HepG2 (cell line): ENCODE measurements around the gene CAVIN1. TPM values are rescaled to one million over a fixed set of nuclear protein-coding genes. Genes with fewer than 3 reads are reported as not detected.
A peak's percentile ranks its signal among the peaks of the same experiment; 100 is the strongest.

Experiments
- ATM ChIP-seq: fragments of 450-650 bp; IDR thresholded peaks from 2 replicates; pipeline ENCODE4 v1.7.1; 2017; ENCODE audit warnings: mild to moderate bottlenecking, borderline replicate concordance
- EP300 ChIP-seq, 3 experiments: sonication (generic) in 1 of 3; formaldehyde crosslinking in 1 of 3; IDR thresholded peaks; 2 replicates each; pipeline versions ENCODE4 v1.5.1 to v1.6.1; 2011 to 2020; ENCODE audit warnings: low read depth in 2 of 3, low read length in 2 of 3, borderline replicate concordance in 1 of 3, improper control_type of control experiment in 1 of 3, mild to moderate bottlenecking in 1 of 3, missing genetic modification reagents in 1 of 3, moderate library complexity in 1 of 3
- GFI1 ChIP-seq: sonication (generic); formaldehyde crosslinking; IDR thresholded peaks from 2 replicates; pipeline ENCODE4 v1.5.0; 2020; ENCODE audit warnings: missing genetic modification reagents, mild to moderate bottlenecking, borderline replicate concordance
- HDAC2 ChIP-seq: sonication (generic); formaldehyde crosslinking; IDR thresholded peaks from 2 replicates; pipeline ENCODE4 v1.4.0; 2020; ENCODE audit warnings: missing genetic modification reagents
- HOXA5 ChIP-seq: sonication (generic); formaldehyde crosslinking; IDR thresholded peaks from 2 replicates; pipeline ENCODE4 v1.4.0; 2020; ENCODE audit warnings: missing genetic modification reagents
- IRF2 ChIP-seq: IDR thresholded peaks from 2 replicates; pipeline ENCODE4 v1.6.1; 2018; ENCODE audit warnings: missing genetic modification reagents, missing compliant biosample characterization
- KMT2A ChIP-seq: sonication (generic); formaldehyde crosslinking; IDR thresholded peaks from 2 replicates; pipeline ENCODE4 v1.4.0; 2020; ENCODE audit warnings: missing genetic modification reagents
- MIXL1 ChIP-seq: IDR thresholded peaks from 2 replicates; pipeline ENCODE4 v1.6.1; 2016
- NFE2 ChIP-seq: sonication (generic); formaldehyde crosslinking; IDR thresholded peaks from 2 replicates; pipeline ENCODE4 v1.4.0; 2020; ENCODE audit warnings: missing genetic modification reagents
- NR2C2 ChIP-seq: sonication (generic); formaldehyde crosslinking; IDR thresholded peaks from 2 replicates; pipeline ENCODE4 v1.4.0; 2020; ENCODE audit warnings: missing genetic modification reagents, mild to moderate bottlenecking, moderate library complexity, borderline replicate concordance
- NRL ChIP-seq: sonication (generic); formaldehyde crosslinking; IDR thresholded peaks from 2 replicates; pipeline ENCODE4 v1.5.0; 2020; ENCODE audit warnings: missing genetic modification reagents, mild to moderate bottlenecking, moderate library complexity, borderline replicate concordance
- RCOR2 ChIP-seq: IDR thresholded peaks from 2 replicates; pipeline ENCODE4 v1.6.1; 2016; ENCODE audit warnings: missing biosample characterization, missing genetic modification reagents
- SOX5 ChIP-seq: IDR thresholded peaks from 2 replicates; pipeline ENCODE4 v1.6.1; 2016; ENCODE audit warnings: borderline replicate concordance
- SOX6 ChIP-seq, 2 experiments: fragments of 450-650 bp in 1 of 2; sonication (generic) in 1 of 2; formaldehyde crosslinking in 1 of 2; IDR thresholded peaks; 2 replicates each; pipeline versions ENCODE4 v1.4.0 to v1.6.1; 2017 to 2020; ENCODE audit warnings: antibody characterized with exemption in 1 of 2, mild to moderate bottlenecking in 1 of 2, missing genetic modification reagents in 1 of 2
- ZMYM3 ChIP-seq: sonication (generic); formaldehyde crosslinking; IDR thresholded peaks from 2 replicates; pipeline ENCODE4 v1.5.1; 2020; ENCODE audit warnings: mild to moderate bottlenecking, missing genetic modification reagents
- ZNF101 ChIP-seq: sonication (generic); formaldehyde crosslinking; IDR thresholded peaks from 2 replicates; pipeline ENCODE4 v1.4.0; 2020; ENCODE audit warnings: mild to moderate bottlenecking, low read depth, missing genetic modification reagents, borderline replicate concordance
- ZNF549 ChIP-seq: sonication (generic); formaldehyde crosslinking; IDR thresholded peaks from 2 replicates; pipeline ENCODE4 v1.5.0; 2020; ENCODE audit warnings: missing genetic modification reagents
- polyA plus RNA-seq, 8 experiments: library from polyadenylated mRNA; depleted of rRNA in 3 of 8; stranded (reverse) in 7 of 8; unstranded in 1 of 8; fragments of >200 nt; fragmentation: Illumina TruSeq in 4 of 8; extraction: Trizol in 4 of 8; gene quantifications; 2 replicates each; pipeline versions ENCODE4 v1.2.1 to v1.2.3, GENCODE V29; 2011 to 2016; ENCODE audit warnings: low read depth in 4 of 8, missing spikeins in 1 of 8, mixed read lengths in 1 of 8; ENCODE audit not compliant: insufficient read depth in 1 of 8
- total RNA-seq, 5 experiments: library from RNA; depleted of rRNA; stranded (reverse); fragments of >200 nt; fragmentation: Illumina TruSeq; extraction: Trizol; gene quantifications; 2 replicates each; pipeline ENCODE4 v1.2.3, GENCODE V29; 2016; ENCODE audit warnings: low read depth in 1 of 5
- TF ChIP-seq, protein P1 (sequence below): IDR thresholded peaks from 2 replicates; pipeline ENCODE4 v1.6.1; 2016; ENCODE audit warnings: low read depth, borderline replicate concordance
- TF ChIP-seq, protein P2 (sequence below): IDR thresholded peaks from 2 replicates; pipeline ENCODE4 v1.6.1; 2018; ENCODE audit warnings: missing genetic modification reagents, mild to moderate bottlenecking, missing compliant biosample characterization
- TF ChIP-seq, protein P3 (sequence below): IDR thresholded peaks from 2 replicates; pipeline ENCODE4 v1.4.0; 2020; ENCODE audit warnings: mild to moderate bottlenecking, missing genetic modification reagents
- TF ChIP-seq, protein P4 (sequence below): sonication (generic); formaldehyde crosslinking; IDR thresholded peaks from 2 replicates; pipeline ENCODE4 v1.5.1; 2020; ENCODE audit warnings: missing genetic modification reagents, mild to moderate bottlenecking, borderline replicate concordance
- TF ChIP-seq, protein P5 (sequence below): sonication (generic); formaldehyde crosslinking; IDR thresholded peaks from 2 replicates; pipeline ENCODE4 v1.5.1; 2020; ENCODE audit warnings: missing genetic modification reagents, mild to moderate bottlenecking, borderline replicate concordance

Gene CAVIN1
- total and polyA plus RNA-seq, 2 of the 13 experiments (the other 11 are each of a cell fraction or from before 2014, with no cell fraction given) = 15.9 to 25.5 TPM

DNA sequence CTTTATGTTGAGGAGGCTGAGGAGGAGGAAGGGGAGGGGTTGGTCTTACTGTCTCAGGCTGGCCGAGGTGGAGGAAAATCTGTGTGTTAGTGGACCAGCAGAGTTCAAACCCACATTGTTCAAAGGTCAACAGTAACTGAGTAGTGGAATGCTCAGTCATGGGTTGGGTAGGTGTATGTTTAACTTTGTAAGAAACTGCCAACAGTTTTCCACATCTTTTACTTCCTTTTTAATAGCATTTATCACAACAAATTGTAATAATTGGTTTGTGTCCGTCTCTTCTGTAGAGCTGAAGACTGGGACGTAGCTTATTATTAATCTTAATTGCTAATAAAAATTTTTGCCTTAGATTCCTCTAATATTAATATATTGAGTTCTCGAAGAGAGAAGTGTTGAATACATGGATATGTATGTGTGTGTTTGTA, 40.9 kb upstream of the CAVIN1 start (continued):
- TF ChIP-seq, protein P1, sequence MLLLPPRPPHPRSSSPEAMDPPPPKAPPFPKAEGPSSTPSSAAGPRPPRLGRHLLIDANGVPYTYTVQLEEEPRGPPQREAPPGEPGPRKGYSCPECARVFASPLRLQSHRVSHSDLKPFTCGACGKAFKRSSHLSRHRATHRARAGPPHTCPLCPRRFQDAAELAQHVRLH (CRISPR knock-in tag) = peak; percentile 56; the same call in 1 of the 2 replicates
- TF ChIP-seq SOX6 (IDR thresholded peaks at IDR 0.05) (no peak), SOX6 (CRISPR knock-in tag; IDR thresholded peaks at IDR 0.05) (peak; percentile 68), RCOR2 (CRISPR knock-in tag) (peak; percentile 76; the same call in 1 of the 2 replicates), NR2C2 (CRISPR knock-in tag) (no peak), GFI1 (CRISPR knock-in tag) (peak; percentile 88), HDAC2 (CRISPR knock-in tag) (peak; percentile 78), MIXL1 (CRISPR knock-in tag) (peak; percentile 79; the same call in 1 of the 2 replicates), NRL (CRISPR knock-in tag) (no peak), ZMYM3 (CRISPR knock-in tag) (0 out of 2 replicates have a peak, but pooled peaks have one; percentile 22), NFE2 (CRISPR knock-in tag) (0 out of 2 replicates have a peak, but pooled peaks have one; percentile 39), SOX5 (CRISPR knock-in tag) (peak; percentile 82), ZNF549 (peak; percentile 88; the same call in 1 of the 2 replicates), IRF2 (CRISPR knock-in tag) (peak; percentile 77; the same call in 1 of the 2 replicates), ATM (no peak), KMT2A (CRISPR knock-in tag) (peak; percentile 55; the same call in 1 of the 2 replicates), ZNF101 (no peak), EP300 (IDR thresholded peaks at IDR 0.05; ENCODE audit: low read depth in 2 of 2, low read length in 2 of 2) (peak in 1 of 2 experiments; percentile 57; a peak in 1 of 4 replicates), EP300 (CRISPR knock-in tag; IDR thresholded peaks at IDR 0.05; ENCODE audit: borderline replicate concordance) (peak; percentile 10; the same call in 1 of the 2 replicates), HOXA5 (CRISPR knock-in tag) (no peak)
- TF ChIP-seq, protein P2, sequence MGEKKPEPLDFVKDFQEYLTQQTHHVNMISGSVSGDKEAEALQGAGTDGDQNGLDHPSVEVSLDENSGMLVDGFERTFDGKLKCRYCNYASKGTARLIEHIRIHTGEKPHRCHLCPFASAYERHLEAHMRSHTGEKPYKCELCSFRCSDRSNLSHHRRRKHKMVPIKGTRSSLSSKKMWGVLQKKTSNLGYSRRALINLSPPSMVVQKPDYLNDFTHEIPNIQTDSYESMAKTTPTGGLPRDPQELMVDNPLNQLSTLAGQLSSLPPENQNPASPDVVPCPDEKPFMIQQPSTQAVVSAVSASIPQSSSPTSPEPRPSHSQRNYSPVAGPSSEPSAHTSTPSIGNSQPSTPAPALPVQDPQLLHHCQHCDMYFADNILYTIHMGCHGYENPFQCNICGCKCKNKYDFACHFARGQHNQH (CRISPR knock-in tag) = peak; percentile 28; the same call in 1 of the 2 replicates
- TF ChIP-seq, protein P3, sequence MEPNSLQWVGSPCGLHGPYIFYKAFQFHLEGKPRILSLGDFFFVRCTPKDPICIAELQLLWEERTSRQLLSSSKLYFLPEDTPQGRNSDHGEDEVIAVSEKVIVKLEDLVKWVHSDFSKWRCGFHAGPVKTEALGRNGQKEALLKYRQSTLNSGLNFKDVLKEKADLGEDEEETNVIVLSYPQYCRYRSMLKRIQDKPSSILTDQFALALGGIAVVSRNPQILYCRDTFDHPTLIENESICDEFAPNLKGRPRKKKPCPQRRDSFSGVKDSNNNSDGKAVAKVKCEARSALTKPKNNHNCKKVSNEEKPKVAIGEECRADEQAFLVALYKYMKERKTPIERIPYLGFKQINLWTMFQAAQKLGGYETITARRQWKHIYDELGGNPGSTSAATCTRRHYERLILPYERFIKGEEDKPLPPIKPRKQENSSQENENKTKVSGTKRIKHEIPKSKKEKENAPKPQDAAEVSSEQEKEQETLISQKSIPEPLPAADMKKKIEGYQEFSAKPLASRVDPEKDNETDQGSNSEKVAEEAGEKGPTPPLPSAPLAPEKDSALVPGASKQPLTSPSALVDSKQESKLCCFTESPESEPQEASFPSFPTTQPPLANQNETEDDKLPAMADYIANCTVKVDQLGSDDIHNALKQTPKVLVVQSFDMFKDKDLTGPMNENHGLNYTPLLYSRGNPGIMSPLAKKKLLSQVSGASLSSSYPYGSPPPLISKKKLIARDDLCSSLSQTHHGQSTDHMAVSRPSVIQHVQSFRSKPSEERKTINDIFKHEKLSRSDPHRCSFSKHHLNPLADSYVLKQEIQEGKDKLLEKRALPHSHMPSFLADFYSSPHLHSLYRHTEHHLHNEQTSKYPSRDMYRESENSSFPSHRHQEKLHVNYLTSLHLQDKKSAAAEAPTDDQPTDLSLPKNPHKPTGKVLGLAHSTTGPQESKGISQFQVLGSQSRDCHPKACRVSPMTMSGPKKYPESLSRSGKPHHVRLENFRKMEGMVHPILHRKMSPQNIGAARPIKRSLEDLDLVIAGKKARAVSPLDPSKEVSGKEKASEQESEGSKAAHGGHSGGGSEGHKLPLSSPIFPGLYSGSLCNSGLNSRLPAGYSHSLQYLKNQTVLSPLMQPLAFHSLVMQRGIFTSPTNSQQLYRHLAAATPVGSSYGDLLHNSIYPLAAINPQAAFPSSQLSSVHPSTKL (CRISPR knock-in tag) = peak; percentile 82
- TF ChIP-seq, protein P4, sequence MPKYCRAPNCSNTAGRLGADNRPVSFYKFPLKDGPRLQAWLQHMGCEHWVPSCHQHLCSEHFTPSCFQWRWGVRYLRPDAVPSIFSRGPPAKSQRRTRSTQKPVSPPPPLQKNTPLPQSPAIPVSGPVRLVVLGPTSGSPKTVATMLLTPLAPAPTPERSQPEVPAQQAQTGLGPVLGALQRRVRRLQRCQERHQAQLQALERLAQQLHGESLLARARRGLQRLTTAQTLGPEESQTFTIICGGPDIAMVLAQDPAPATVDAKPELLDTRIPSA = no peak
- TF ChIP-seq, protein P5, sequence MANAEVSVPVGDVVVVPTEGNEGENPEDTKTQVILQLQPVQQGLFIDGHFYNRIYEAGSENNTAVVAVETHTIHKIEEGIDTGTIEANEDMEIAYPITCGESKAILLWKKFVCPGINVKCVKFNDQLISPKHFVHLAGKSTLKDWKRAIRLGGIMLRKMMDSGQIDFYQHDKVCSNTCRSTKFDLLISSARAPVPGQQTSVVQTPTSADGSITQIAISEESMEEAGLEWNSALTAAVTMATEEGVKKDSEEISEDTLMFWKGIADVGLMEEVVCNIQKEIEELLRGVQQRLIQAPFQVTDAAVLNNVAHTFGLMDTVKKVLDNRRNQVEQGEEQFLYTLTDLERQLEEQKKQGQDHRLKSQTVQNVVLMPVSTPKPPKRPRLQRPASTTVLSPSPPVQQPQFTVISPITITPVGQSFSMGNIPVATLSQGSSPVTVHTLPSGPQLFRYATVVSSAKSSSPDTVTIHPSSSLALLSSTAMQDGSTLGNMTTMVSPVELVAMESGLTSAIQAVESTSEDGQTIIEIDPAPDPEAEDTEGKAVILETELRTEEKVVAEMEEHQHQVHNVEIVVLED (CRISPR knock-in tag) = peak; percentile 34; the same call in 1 of the 2 replicates
